WERI-Rb-1 (cell line): Measurements from ENCODE around the gene BGN.
A peak's percentile ranks its signal among the peaks of the same experiment; 100 is the strongest.

Source experiments
- DNase-seq: peaks from one replicate; pipeline ENCODE4 v3.0.0-alpha.2; 2020
- H3K27ac ChIP-seq: fragments of 250-450 bp; sonication (Bioruptor Pico); 2 replicates; pipeline ENCODE4 v1.5.1; 2020; ENCODE audit warnings: mild to moderate bottlenecking, moderate library complexity
- H3K27me3 ChIP-seq: fragments of 250-450 bp; sonication (Bioruptor Pico); 2 replicates; pipeline ENCODE4 v1.5.1; 2021; ENCODE audit warnings: mild to moderate bottlenecking, low read depth, moderate library complexity; ENCODE audit not compliant: insufficient read depth, severe bottlenecking
- H3K36me3 ChIP-seq: fragments of 250-450 bp; sonication (Bioruptor Pico); 2 replicates; pipeline ENCODE4 v1.5.1; 2020; ENCODE audit warnings: mild to moderate bottlenecking, moderate library complexity
- H3K4me3 ChIP-seq: 2 replicates; pipeline ENCODE4 v1.5.1; 2011; ENCODE audit warnings: low read depth, mild to moderate bottlenecking, control low read depth, low read length
- H3K9me3 ChIP-seq: fragments of 250-450 bp; sonication (Bioruptor Pico); 2 replicates; pipeline ENCODE4 v1.5.1; 2021; ENCODE audit warnings: mild to moderate bottlenecking, moderate library complexity; ENCODE audit not compliant: severe bottlenecking
- CTCF ChIP-seq: IDR thresholded peaks from 2 replicates; pipeline ENCODE4 v1.5.1; 2011; ENCODE audit warnings: low read depth, mild to moderate bottlenecking, control low read depth, inconsistent platforms, low read length

Gene BGN

DNA sequence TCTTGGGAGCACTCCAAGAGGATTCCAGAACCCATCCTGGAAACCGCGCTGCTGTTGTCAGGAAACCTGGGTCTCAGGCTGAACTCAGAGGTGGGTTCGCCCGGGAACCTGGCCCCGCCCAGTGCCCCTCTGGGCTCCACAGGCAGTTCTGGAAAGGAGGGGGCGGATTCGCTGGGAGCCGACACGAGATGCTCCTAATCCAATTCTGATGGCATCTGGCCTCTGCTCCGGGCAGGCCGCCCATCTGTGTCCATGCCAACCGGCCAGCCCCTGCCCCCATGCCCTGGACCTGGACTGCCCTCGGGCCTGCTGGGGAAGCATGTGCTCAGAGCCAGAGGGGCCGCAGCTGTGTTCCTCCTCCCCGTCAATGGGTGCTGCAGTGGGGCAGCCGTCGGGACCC, 43.6 kb downstream of the BGN start:
- no peaks in the 10 kb centered on the region for H3K9me3 ChIP-seq
- H3K4me3 ChIP-seq = no peak overlapping the region
- peak overlapping the region; percentile 76 for H3K27ac ChIP-seq
- no peak for TF ChIP-seq CTCF
- peaks cover 37% of the 10 kb centered on the region for H3K27me3 ChIP-seq
- no peak for DNase-seq
- peaks cover 28% of the 10 kb centered on the region for H3K36me3 ChIP-seq

DNA sequence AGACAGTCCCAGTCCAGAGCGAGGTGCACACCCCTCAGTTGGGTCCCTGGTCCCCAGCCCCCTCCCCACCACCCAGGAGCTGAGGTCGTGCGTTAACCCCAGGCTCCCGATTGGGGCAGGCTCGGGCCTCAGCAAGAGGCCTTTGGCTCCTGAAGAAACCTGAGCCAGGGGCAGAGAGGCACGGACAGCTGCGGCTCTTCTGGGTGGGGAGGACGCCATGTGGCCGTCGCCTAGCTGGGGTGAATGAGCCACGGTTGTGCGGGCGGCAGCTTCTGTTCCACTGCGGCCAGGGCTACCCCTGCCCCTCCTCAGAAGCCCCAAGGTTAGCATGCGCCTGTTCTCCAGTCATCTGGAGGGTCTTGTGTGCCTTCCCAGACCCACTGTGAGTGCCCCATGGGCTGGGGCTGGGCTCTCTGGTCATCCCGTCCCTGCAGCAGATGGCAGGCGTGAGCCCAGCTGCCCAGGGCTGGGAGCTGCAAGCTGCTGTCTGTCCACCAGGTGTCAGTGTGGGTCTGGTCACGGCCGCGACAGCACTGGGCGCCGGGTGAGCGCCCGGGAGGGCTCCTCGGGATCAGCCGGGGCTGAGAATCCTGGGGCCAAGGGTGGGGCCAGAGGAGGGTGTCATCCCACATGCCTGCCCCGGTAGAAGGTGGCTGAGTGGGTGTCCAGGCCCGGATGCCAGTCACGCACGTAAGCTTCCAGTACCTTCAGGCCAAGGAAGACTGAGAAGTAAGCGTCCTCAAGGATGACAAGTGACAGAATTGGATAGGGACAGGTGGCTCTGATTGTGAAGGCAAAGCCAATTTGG, 44.6 kb downstream of the BGN start:
- TF ChIP-seq CTCF = peak; percentile 99
- peak; percentile 92 for DNase-seq
- Histone ChIP-seq H3K4me3 (no peak overlapping the region), H3K27me3 (peaks cover 39% of the 10 kb centered on the region), H3K36me3 (peaks cover 30% of the 10 kb centered on the region), H3K27ac (peak overlapping the region; percentile 76), H3K9me3 (no peaks in the 10 kb centered on the region)

DNA sequence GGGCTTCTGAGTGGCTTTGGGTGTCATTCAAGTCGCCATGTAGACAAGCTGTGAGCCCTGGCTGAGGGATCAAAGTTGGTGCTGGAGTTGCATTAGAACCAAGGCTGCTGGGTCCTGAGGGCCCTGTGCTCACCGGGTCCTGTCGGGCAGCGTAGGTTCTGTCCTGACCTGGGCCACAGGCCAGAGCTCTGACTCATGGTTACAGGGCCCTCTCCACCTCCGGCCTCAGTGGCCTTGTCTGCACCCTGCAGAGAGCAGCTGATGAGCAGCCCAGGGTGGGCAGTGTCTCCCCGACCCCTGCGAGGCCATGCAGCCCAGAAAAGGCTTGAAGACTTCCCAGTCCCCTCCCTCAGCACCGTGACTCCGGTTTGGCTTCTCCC, 45.2 kb downstream of the BGN start:
- Histone ChIP-seq H3K27ac (no peak overlapping the region), H3K4me3 (no peak overlapping the region), H3K36me3 (peaks cover 30% of the 10 kb centered on the region), H3K27me3 (peaks cover 41% of the 10 kb centered on the region), H3K9me3 (no peaks in the 10 kb centered on the region)
- no peak for DNase-seq
- no peak for TF ChIP-seq CTCF

DNA sequence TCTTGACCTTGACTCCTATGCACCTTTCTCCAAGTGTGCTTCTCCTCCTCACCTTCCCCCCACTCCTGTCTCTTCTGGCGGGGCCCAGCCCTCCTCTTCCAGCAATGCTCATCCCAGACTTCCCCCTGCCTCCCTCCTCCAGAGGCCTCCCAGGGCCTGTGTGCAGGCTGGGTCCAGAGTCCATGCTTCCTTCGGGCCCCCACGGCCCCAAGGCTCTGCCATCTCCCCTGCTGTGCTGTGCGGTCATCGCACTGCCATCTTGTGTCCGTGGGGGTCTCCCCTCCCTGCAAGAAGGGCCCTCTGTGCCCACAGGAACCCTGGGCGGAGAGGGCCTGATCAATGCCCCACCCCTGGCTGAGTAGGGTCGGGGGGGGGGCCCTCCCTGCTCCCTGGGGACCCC, 49.9 kb downstream of the BGN start:
- no peak overlapping the region for H3K27ac ChIP-seq

DNA sequence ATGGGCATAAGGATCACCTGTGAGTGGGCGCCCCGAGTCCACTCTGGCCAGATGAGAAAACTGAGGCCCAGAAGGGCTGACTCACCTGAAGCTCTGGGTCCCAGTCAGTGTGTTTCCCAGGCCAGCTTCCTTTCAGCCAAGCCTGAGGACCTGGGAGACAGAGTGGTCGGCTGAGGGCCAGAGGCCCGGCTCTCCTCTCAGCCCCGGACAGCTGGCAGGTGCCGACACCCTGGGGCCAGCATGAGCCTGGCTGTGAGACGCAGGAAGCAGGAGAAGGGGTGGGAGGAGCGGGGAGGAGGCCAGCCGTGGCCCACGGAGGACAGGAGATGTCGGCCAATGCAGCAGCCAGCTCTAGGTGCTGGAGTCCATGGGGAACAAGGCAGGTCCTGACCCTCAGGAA, 51.6 kb downstream of the BGN start:
- TF ChIP-seq CTCF = no peak
- Histone ChIP-seq H3K4me3 (no peak overlapping the region), H3K27ac (no peak overlapping the region), H3K36me3 (peaks cover 44% of the 10 kb centered on the region), H3K9me3 (no peaks in the 10 kb centered on the region), H3K27me3 (peaks cover 44% of the 10 kb centered on the region)
- DNase-seq = no peak

More for the DNA sequence above, 49.9 kb downstream of the BGN start:
- no peak for TF ChIP-seq CTCF
- no peak for DNase-seq
- no peaks in the 10 kb centered on the region for H3K9me3 ChIP-seq
- peaks cover 46% of the 10 kb centered on the region for H3K27me3 ChIP-seq
- H3K36me3 ChIP-seq = peaks cover 29% of the 10 kb centered on the region
- H3K4me3 ChIP-seq = no peak overlapping the region

GRCh38 chrX:153547195-153547594, 52.4 kb downstream of the BGN start:
- Histone ChIP-seq H3K27me3 (peaks cover 48% of the 10 kb centered on the region), H3K36me3 (peaks cover 49% of the 10 kb centered on the region), H3K9me3 (no peaks in the 10 kb centered on the region), H3K4me3 (no peak overlapping the region), H3K27ac (no peak overlapping the region; the same call in 1 of the 2 replicates)
- TF ChIP-seq CTCF = no peak
- DNase-seq = peak; percentile 44
